NCI-H1436 treated with DMSO at 0.1 percent for 48 hours (cell line): ENCODE results near the gene HS1BP3.

Source experiments
- DNase-seq: peaks from one replicate; lab custom pipeline; 2025; lab: John Stamatoyannopoulos, UW

The HS1BP3 gene

DNA sequence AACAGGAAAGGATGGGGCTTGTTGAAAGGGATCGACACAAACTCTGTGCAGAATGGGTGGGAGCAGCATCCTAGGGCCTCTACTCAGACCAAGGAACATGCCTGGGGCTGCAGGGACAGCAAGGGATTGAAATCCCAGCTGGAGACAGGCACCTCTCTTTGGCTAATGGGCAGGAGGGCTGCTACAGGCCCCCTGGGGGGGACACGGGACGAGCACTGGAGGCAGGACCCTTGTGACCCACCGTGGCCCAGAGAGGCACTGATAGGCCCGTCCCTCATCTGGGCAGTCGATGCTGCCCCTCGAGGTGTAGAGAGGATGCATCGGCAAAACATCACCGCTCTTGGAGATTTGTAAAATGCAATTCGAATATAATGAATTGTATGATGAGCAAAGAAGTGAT, 5.1 kb downstream of the HS1BP3 start:
- DNase-seq = no peak

DNA sequence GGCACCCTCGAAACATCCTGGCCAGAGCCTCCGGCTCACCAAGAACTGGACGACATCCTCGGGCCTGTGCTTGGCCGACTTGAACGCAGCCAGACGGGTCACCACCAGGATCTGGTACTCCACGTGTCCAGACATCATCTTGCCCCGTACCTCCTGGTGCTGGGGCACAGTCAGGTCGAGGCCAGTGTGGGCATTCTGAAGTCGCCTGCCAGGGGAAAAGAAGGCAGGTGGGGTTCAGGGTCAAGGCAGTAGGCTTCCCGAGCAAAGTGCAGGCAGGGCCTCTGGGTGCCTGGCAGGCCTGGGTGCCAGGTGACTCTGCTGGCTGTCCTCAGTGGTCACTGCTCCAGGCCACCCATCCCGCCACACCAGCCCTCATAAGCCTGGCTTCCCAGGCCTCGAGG, 5.6 kb downstream of the HS1BP3 start:
- DNase-seq = no peak

DNA sequence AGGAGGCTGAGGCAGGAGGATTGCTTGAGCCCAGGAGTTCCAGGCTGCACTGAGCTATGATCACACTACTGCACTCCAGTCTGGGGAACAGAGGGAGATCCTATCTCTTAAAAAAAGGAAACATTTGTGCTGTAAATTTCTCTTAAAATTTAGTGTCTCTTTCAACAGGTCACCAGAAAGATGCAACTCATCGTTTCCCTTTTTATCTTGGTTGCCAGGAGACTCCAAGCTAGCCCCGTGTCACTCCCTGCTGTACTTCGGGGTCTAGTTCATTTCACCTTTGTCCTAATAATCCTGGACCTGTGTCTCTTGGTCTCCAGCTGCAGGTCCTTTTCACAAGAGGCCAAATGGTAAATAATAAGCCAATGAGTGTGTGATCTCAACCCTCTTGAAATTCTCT, 7.1 kb downstream of the HS1BP3 start:
- no peak for DNase-seq

DNA sequence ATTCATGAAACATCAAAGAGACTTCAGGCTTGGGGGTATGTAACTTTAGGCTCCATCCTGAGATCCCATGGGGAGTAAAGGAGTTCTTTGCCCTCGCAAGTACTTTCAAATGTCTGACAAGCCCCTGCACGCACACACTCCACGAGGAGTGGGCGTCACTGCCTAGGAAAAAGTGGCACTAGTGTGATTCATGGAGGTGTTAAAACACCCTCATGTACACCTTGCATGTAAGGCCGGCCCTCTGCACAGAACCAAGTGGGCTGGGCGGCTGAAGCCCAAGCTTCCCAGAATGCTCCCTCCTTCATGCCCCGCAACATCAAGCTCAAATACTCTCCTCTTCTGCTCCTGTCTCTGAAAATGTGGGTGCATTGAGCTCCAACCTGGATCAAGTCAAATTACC, 7.8 kb downstream of the HS1BP3 start:
- no peak for DNase-seq

DNA sequence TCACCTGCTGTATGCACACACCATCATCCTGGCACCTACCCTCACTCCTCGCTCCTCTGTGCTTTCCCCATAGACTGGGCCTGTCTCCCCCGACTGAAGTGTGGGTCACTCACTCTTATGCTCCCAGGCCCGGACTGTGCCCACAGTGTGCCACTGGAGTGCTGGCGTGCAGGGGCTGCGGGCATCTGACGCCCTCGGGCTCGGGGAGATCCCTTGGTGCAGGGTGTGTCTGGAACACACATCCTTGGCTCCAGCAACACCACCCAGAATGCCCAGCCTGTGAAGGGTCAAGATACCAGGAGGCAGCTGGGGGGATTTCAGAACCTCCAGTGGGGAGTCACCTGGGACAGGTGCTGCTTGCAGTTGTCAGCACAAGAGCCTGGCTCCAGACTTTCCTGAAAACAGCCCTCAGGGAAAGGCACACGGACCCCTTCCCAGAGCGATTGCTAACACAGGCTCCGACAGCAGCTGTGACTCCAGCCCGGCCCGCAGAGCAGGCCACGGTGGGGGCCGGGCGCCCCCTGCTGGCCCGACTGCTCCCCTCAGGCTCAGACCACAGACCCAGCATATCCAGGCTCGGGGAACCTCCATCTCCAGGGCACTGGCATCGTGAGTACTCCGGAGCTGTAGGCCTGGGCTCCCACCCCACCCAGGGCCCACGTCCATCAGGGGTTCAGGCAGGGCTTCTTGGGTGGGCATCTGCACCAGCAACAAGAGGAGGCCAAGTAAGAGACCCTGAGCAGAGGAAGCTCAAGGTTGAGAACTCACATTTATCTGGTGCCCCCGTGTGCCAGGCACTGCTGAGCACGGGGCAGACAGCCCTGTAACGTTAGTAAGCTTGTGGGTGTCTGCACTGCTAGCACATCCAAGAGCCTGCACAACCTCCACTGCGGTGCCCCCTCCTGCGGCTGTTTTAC, 8.6 kb downstream of the HS1BP3 start:
- no peak for DNase-seq

DNA sequence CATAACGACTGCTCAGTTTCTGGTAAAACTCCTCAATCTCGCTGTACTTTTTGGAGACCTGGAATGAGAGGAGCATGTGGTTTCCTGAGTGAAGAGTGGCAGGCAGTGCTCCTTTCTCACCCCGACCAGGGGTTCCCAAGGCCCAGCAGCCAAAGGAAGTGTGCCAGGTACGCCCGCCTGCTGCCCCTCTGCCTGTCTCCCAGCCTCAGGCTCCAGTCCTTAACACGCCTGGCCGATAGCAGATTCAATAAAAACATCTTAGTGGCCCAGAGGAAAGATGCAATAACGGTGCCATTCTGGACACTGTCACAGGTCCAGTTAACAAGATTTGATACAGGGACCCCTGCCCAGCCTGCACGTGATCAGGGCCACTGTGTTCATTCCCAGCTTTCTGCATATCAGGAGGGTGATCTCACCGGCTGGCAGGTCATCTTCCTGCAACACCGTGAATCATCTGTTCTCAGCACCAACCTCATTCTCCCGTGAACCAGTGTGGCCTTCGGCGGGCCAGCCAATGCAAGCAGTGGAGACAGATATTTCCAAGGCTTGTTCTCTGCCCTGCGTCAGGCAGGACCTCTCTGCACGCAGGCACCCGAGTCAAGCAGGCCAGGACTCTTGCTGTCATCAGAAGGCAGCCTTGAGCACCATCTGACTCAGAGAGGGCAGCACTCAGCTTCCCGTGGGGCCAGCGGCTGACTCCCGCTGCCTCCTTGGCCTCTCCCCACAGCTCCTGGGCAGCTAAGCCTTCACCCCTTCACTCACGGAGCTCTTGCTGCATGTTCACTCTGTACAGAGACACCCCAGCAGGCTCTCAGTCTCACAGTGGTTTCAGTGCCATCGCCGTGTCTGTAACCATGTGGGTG, 9.5 kb downstream of the HS1BP3 start:
- DNase-seq = no peak

DNA sequence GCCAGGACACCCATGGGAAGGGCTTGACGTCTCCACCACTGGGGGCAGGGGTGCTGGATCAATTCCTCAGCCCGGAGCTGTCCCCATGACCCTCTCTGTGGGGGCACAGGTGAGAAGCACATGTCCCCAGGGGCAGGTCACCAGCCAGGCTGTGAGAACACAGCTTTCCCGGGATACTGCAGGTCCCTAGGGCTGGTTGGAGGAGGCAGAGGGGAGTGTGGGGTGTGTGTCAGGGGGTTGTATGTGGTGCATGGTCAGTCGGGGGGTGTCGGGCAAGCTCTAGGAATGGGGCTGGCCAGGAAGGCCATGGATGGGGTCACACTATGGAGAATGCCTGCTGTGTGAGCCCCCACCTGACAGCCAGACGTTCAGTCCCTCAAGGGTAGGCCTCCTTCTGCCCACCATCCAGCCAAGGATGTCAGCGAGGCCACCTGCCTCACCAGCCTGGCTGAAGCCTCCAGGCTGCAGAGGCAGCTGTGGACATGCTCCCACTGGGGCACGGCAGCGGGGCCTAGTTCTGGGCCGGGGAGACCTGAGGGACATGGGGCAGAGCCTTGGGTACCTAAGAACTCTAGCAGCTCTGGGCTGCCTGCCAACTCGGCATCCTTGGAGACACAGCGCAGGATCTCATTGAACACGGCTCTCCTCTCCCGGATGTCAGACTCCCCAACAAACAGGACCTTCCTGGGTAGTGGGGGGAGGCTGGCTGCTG, 10.3 kb downstream of the HS1BP3 start:
- DNase-seq = no peak

DNA sequence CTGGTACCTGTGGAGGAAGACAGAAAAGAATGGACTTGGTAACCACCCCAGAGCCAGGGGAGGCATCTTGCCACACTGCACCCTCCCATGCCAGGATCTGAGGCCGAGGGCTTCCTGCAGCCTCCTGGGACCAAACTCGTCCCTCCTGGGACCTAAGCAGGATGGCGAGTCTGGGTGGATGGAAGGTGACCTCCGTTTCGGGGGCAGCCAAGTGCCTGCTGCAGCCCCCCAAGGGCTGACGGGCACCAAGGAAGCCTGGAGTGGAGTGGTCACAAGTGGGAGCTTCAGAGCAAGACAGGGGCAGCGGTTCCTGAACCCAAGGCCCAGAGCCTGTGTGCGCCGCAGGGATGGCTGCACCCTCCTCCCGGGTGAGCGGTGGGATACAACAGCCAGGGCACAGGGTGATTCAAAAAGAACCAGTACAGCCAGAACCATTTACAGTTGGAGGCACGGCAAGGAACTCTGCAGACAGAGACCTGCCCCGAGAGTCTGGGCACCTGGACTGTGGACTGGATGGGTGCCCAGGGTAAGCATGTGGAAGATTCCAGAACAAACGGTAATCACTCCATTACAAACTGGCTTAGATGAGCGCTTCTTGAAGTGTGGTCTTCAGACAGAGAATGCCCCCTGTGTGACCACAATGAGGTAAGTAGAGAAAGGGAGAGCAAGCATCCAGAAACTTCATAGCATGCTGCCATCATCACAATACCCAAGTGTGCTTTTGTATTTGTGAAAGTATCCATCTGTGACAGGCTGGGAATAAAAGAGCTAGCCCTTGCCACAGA, 12.1 kb downstream of the HS1BP3 start:
- DNase-seq = no peak

DNA sequence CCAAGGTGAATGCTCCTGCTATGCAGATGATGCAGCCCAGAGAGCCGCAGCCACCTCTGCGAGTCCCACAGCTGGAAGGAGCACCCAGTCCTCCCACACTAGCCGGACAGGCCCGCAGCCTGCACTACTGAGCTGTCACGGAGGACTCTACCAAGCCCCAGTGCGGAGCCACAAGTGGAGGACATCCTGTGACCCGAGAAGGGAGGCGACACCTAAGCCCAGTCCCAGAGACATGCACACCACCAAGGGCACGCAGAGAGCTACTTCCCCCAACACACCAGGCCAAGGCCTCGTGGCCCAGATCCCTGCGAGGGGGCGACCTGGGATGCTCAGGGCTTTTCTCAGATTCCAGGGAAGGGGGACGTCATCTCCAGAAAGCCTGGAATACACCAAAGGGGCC, 12.9 kb downstream of the HS1BP3 start:
- DNase-seq = no peak

DNA sequence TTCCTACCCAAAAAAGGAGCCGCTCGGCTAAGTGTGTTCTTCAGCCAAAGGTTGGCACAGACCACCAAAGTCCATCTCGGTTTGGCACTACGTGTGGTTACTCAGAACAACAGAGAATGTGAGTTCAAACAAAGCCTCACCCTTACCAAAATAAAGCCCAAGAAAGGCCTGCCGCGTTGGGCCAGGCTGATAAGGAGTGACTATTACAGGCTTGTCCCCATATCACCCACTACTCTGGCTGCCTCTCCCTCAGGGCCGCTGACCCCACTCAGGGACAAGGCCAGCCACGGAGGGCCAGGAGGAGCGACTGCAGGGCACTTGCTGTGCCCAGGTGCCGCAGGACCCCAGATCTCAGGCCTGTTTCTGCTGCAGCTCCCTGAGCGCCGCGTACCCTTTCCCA, 13.8 kb downstream of the HS1BP3 start:
- no peak for DNase-seq

DNA sequence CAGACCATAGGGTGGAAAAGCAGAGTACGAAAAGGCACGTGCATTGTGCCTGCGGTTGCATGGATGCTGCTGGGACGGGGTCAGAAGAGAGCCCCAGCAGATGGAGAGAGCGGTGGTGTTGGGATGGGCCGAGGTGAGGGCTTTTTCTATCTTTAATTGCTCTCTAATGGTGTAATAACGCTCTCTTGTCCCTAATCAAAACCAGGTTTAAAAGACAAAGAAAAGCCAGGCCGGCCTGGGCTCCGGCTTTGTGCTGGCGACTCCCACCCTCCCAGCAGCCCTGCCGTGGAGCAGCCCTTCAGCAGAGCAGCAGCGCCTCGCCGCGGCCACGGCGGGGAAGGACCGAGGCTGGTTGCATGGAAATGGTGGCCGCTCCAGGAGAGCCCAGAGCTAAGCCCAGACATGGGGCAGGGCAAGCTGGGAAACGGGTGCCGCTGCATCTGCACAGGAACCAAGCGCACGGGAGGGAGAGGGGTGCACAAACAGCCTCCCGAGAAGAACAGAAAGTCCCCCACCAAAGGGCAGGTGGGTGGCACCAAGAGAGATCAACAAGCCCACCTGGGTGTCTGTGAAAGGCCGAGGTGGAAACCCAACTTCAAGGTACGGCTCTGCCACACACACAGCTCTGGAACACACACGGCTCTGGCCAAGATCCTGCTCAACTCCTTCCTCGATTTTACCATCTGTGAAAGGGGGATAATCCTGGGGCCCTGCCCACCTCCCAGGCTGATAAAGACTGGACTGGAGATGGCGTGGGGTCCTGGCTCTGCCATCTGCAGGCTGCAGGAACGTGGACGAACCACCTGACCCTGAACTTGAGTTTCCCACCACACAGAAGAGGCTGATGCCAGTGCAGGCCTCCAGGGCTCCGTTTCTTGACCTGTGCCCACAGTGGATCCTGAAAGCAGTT, 15.0 kb downstream of the HS1BP3 start:
- no peak for DNase-seq

DNA sequence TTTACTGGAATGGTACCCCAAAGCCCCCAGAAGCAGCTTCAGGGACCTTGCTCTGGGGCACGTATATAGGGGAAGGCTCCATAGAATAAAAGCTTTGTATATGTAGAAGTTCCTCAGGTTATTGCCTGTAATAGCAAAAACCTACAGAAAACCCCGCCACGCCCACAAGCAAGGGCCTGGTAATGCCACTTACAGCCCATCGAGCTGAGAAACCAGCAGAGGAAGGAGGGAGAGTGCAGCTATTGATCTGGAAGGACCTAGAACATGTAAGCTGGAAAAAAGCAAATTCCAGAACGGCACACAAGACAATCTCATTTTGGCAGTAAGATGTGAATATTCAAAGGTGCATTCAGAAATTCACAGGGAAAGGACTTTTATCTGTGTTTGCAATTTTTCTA, 15.8 kb downstream of the HS1BP3 start:
- DNase-seq = no peak

DNA sequence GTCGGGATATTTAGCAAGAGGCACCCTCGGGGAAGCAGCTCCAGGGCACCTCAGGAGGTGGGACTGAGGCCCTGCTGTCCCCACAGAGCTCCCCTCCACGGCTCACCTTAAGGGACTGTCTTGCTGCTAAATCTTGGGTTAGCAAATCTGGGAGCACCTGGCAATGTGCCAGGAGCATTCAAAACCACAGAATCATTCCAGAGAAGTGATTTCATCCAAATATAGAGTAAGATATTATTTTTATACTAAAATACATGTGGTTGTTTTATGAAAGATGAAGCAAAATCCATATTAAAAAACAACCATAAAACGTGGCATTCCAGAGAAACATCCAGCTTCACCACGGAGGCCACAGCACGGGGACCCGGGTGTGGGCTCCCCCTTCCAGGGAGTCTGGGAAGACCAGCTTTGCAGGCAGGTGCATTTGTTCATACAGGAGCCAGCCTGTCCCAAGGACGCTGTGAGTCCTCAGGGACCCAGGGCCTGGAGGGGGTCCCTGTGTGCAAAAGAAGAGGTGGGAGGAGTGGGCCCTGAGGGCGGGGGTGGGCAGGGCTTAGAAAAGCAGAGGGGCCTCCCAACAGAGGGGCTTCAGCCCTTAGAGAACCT, 16.3 kb downstream of the HS1BP3 start:
- DNase-seq = no peak

DNA sequence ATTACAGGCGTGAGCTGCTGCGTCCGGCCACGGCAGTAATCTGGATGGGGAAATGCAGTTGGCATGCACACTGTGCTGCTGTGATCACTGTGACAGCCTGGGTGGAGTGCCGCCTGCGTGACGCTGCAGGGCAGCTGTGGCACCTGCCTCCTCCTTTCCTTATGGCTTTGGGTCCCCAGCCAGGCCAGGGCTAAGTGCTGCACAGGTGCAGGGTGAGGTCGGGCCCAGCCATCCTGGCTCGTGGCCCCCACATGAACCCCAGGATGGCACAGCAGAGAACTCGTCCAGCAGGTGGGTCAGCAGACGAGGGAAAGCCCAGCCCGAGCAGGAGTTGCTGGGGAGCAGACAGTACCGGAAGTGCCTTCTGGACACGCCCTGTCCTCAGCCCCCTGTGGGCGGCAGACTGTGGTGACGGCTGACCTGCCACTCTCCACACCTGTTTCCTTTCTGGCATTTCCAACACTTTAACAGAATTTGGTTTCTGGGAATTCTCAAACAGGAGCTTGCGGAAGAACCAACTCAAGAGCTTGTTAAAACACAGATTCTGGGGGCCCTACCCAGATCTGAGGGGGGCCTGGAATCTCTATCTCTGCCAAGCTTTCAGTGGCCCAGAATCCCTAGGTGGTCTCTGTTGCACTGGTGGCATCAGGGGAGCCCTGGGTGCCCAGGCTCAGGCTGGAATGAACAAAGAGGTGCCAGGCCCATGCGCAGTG, 16.9 kb downstream of the HS1BP3 start:
- DNase-seq = no peak

DNA sequence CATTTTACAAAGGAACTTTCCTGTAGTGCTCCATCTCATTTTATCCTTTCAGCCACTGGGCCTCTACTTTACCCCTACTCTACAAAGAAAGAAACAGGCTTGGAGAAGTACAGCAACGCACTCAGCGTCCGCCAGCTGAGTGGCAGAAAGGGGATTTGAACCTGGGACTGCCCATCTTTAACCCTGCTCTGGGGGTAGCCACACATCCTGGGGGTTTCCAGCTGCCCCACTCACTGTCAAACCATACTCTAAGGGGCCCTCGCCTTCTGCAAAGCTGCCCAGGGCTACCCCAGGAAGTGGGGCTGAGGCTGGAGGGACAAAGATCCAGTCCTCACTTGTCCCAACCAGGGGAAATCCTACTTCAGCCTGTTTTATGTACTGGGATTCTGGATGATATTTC, 17.9 kb downstream of the HS1BP3 start:
- no peak for DNase-seq

DNA sequence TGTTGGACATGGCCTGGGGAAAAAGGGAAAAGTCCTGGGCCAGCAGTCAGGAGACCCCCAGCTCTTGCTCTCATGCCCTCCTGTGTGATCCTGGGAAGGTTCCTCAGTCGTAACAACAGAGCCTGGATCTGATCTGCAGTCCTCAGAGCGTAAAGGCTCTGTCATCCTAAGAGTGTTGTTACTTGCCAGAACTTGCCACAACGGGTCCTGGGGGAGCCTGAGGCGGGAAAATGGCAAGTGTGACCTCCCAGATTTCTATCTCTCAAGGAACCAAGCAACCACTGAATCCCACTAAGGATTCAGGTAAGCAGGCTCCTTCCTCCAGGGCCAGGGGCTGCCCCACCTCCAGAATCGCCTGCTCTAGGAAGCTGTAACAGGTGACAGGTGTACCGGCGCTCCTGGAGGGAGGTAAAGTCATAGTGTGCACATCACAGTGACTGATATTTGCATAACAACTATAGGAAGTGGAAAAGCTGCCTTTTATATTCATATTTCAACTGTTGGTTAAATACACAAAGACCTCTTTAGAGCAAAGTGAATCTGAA, 18.4 kb downstream of the HS1BP3 start:
- DNase-seq = no peak

DNA sequence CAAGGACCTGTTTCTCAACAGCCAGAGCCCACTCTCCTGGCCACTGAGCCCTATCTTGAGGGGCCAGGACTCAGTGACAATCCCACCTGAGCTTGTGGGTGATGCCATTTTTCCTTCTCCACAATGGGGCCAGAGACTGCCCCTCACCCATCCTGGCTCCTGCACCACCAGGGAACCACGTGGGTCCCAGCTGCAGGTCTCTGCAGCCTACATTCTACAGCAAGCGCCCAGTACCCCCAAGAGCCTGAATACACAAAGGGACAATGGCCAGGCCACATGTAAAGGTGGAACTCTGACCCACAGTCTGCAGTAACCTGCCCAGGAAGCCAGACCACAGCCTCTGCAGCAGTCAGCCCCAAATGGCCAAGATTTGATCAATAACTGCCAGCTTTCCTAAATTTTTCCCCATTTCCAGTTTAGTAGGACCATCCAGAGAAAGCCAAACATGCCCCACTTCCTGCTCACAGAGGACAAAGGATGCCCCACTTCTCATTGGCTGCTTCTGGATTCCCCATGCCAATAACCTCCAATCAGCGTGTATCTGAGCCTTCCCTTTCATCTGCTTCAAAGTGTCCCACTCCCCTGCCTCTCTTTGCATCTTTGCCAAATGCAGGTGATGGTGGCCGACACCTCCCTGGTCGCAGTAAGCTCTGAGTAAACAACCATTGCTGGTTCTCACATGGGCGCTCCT, 19.1 kb downstream of the HS1BP3 start:
- DNase-seq = no peak

DNA sequence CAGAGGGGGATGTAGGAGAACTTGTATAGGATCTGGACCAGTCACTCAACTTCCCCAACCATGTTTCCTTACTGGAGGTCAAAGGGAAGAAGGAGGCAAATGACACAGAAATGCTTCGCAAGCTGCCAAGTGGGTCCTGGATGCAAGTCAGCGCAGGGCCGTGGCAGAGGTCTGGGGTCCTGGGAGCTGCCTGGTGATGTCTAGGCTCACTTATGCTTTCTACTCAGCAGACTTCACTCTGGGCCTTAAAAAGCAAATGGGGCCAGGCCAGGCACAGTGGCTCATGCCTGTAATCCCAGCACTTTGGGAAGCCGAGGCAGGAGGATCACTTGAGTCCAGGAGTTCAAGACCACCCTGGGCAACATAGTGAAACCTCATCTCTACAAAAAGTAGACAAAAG, 19.9 kb downstream of the HS1BP3 start:
- DNase-seq = no peak
